Breast epithelium (tissue), 3 donors: ENCODE measurements around the gene EFCAB5.

ENCODE experiments used
- CTCF ChIP-seq, 3 donors: fragments of 450-650 bp; IDR thresholded peaks; one replicate each; pipeline ENCODE4 v1.5.1; 2016 to 2017; ENCODE audit warnings: antibody characterized with exemption in 3 of 3, mild to moderate bottlenecking in 3 of 3, moderate library complexity in 3 of 3
- POLR2A ChIP-seq: fragments of 450-650 bp; IDR thresholded peaks from one replicate; pipeline ENCODE4 v1.6.1; 2016; ENCODE audit warnings: antibody characterized with exemption, mild to moderate bottlenecking, moderate library complexity
- POLR2AphosphoS5 ChIP-seq, 3 donors: sonication (generic); formaldehyde crosslinking; IDR thresholded peaks; one replicate each; pipeline ENCODE4 v1.6.1; 2017; ENCODE audit warnings: antibody characterized with exemption in 3 of 3

- TF ChIP-seq CTCF (IDR thresholded peaks at IDR 0.05): no peak
- no peak for TF ChIP-seq POLR2A
- no peak for TF ChIP-seq POLR2AphosphoS5 (IDR thresholded peaks at IDR 0.05)
Measured at GRCh38 chr17:30124273-30124796, 182.9 kb downstream of the EFCAB5 start.
